OCI-LY1 (cell line): ENCODE measurements around the gene DYNC2I2.

Experiments used
- H2AFZ ChIP-seq: fragments of 200-600 bp; sonication (generic), shearing (Covaris generic); 2 replicates; pipeline ENCODE4 v1.6.0; 2014; ENCODE audit warnings: antibody characterized with exemption, mild to moderate bottlenecking, low read length
- H3F3A ChIP-seq: fragments of 200-600 bp; sonication (generic), shearing (Covaris generic); 2 replicates; pipeline ENCODE4 v1.6.0; 2014; ENCODE audit warnings: mild to moderate bottlenecking, antibody characterized with exemption, low read length, moderate library complexity; ENCODE audit not compliant: insufficient read depth
- H3K27ac ChIP-seq: fragments of 200-600 bp; sonication (generic); 2 replicates; pipeline ENCODE4 v1.5.1; 2014; ENCODE audit warnings: low read length, mixed run types, mild to moderate bottlenecking, low read depth; ENCODE audit not compliant: poor library complexity, severe bottlenecking
- H3K27me3 ChIP-seq: fragments of 200-600 bp; sonication (generic); 2 replicates; pipeline ENCODE4 v1.6.0; 2014; ENCODE audit warnings: antibody characterized with exemption, mild to moderate bottlenecking, low read length, moderate library complexity; ENCODE audit not compliant: insufficient read depth
- H3K36me3 ChIP-seq: fragments of 200-600 bp; sonication (generic); 2 replicates; pipeline ENCODE4 v1.6.1; 2014; ENCODE audit warnings: mild to moderate bottlenecking, antibody characterized with exemption, low read length, moderate library complexity, mixed read lengths; ENCODE audit not compliant: insufficient read depth
- H3K4me1 ChIP-seq: fragments of 200-600 bp; sonication (generic); 2 replicates; pipeline ENCODE4 v1.5.1; 2014; ENCODE audit warnings: mild to moderate bottlenecking, low read length, moderate library complexity; ENCODE audit not compliant: insufficient read depth, severe bottlenecking
- H3K4me2 ChIP-seq: fragments of 200-600 bp; sonication (generic), shearing (Covaris generic); 2 replicates; pipeline ENCODE4 v1.6.1; 2014; ENCODE audit warnings: low read length
- H3K4me3 ChIP-seq: fragments of 200-600 bp; sonication (generic); 2 replicates; pipeline ENCODE4 v1.5.1; 2014; ENCODE audit warnings: low read length, low read depth, mild to moderate bottlenecking, mixed read lengths; ENCODE audit not compliant: poor library complexity, severe bottlenecking
- H3K79me2 ChIP-seq: fragments of 200-600 bp; shearing (Covaris generic); 2 replicates; pipeline ENCODE4 v1.6.1; 2016; ENCODE audit warnings: mixed run types, low read length, mixed read lengths; ENCODE audit not compliant: insufficient read depth
- H3K9ac ChIP-seq: fragments of 200-600 bp; sonication (generic), shearing (Covaris generic); 2 replicates; pipeline ENCODE4 v1.6.1; 2014; ENCODE audit warnings: mild to moderate bottlenecking, low read length, mixed read lengths
- H3K9me2 ChIP-seq: fragments of 200-600 bp; sonication (generic), shearing (Covaris generic); 2 replicates; pipeline ENCODE4 v1.6.1; 2014; ENCODE audit warnings: low read depth, mild to moderate bottlenecking, low read length, mixed read lengths
- H3K9me3 ChIP-seq: fragments of 200-600 bp; shearing (Covaris generic); 2 replicates; pipeline ENCODE4 v1.6.1; 2014; ENCODE audit warnings: low read length, mixed read lengths
- H4K20me1 ChIP-seq: fragments of 200-600 bp; sonication (generic), shearing (Covaris generic); 2 replicates; pipeline ENCODE4 v1.6.0; 2016; ENCODE audit warnings: mild to moderate bottlenecking, low read length; ENCODE audit not compliant: insufficient read depth
- CTCF ChIP-seq: fragments of 200-600 bp; sonication (generic), shearing (Covaris generic); IDR thresholded peaks from 2 replicates; pipeline ENCODE4 v1.5.1; 2017; ENCODE audit warnings: mild to moderate bottlenecking, antibody characterized with exemption, low read length, moderate library complexity, mixed read lengths
- EZH2 ChIP-seq: fragments of 200-600 bp; sonication (generic), shearing (Covaris generic); IDR thresholded peaks from 2 replicates; pipeline ENCODE4 v1.8.0; 2017; ENCODE audit warnings: borderline replicate concordance, mixed run types, mild to moderate bottlenecking, antibody characterized with exemption, low read length, moderate library complexity, mixed read lengths

The DYNC2I2 gene

GRCh38 chr9:128637656-128638055 lies 19.0 kb downstream of the DYNC2I2 start:
- Histone ChIP-seq H4K20me1 (no peaks in the 10 kb centered on the region), H3K79me2 (no peaks in the 10 kb centered on the region), H3K4me3 (no peak overlapping the region), H3K27ac (no peak overlapping the region), H3K9me2 (no peaks in the 10 kb centered on the region), H3K9me3 (no peaks in the 10 kb centered on the region), H3F3A (no peaks in the 10 kb centered on the region), H2AFZ (no peak overlapping the region), H3K27me3 (no peaks in the 10 kb centered on the region), H3K9ac (no peak overlapping the region), H3K4me1 (peaks cover under 1% of the 10 kb centered on the region), H3K36me3 (peaks cover 64% of the 10 kb centered on the region), H3K4me2 (no peak overlapping the region)
- TF ChIP-seq EZH2, result no peak
- no peak for TF ChIP-seq CTCF

- no peak overlapping the region for H2AFZ ChIP-seq
- H3K27ac ChIP-seq, result no peak overlapping the region
- no peak overlapping the region for H3K9ac ChIP-seq
- no peak overlapping the region for H3K4me3 ChIP-seq
- H3K9me3 ChIP-seq, result no peaks in the 10 kb centered on the region
- H3K9me2 ChIP-seq, result no peaks in the 10 kb centered on the region
- no peaks in the 10 kb centered on the region for H3K27me3 ChIP-seq
- H3K79me2 ChIP-seq, result no peaks in the 10 kb centered on the region
- H4K20me1 ChIP-seq, result no peaks in the 10 kb centered on the region
- TF ChIP-seq EZH2, result no peak
- no peak for TF ChIP-seq CTCF
- no peaks in the 10 kb centered on the region for H3F3A ChIP-seq
- H3K4me2 ChIP-seq, result no peak overlapping the region
- H3K36me3 ChIP-seq, result peaks cover 72% of the 10 kb centered on the region
- H3K4me1 ChIP-seq, result no peaks in the 10 kb centered on the region
These were observed 19.8 kb downstream of the DYNC2I2 start for GRCh38 chr9:128636556-128637530.

- Histone ChIP-seq H3K4me3 (no peak overlapping the region), H3K27me3 (no peaks in the 10 kb centered on the region), H3K9me3 (no peaks in the 10 kb centered on the region), H3K36me3 (peaks cover 78% of the 10 kb centered on the region), H3K79me2 (no peaks in the 10 kb centered on the region), H3K9me2 (no peaks in the 10 kb centered on the region), H3K4me1 (no peaks in the 10 kb centered on the region), H2AFZ (no peak overlapping the region), H4K20me1 (no peaks in the 10 kb centered on the region), H3K9ac (no peak overlapping the region), H3K4me2 (no peak overlapping the region), H3K27ac (no peak overlapping the region), H3F3A (no peaks in the 10 kb centered on the region)
- no peak for TF ChIP-seq EZH2
- TF ChIP-seq CTCF, result no peak
These were observed 20.6 kb downstream of the DYNC2I2 start for GRCh38 chr9:128636024-128636390.
